Fibroblast of the aortic adventitia (primary cell): ENCODE measurements around the gene HS3ST3A1. TPM values are rescaled to one million over a fixed set of nuclear protein-coding genes. Genes with fewer than 3 reads are reported as not detected.

ENCODE experiments used
- DNase-seq: peaks from one replicate; pipeline ENCODE4 v3.0.0-alpha.2; 2010; ENCODE audit warnings: low read depth
- H3K4me3 ChIP-seq: 2 replicates; pipeline ENCODE4 v1.5.1; 2011; ENCODE audit warnings: low read depth, mild to moderate bottlenecking, control low read depth, low read length, moderate library complexity
- CTCF ChIP-seq: IDR thresholded peaks from 2 replicates; pipeline ENCODE4 v1.5.1; 2011; ENCODE audit warnings: mild to moderate bottlenecking, low read length, control low read depth, inconsistent platforms; ENCODE audit not compliant: insufficient read depth
- total RNA-seq: library from RNA; depleted of rRNA; stranded (reverse); fragments of >200 nt; gene quantifications from 2 replicates; pipeline ENCODE4 v1.2.3, GENCODE V29; 2012; ENCODE audit warnings: low replicate concordance

The HS3ST3A1 gene
- total RNA-seq, 1 donor, result 9.2 TPM

GRCh38 chr17:13626703-13627102 lies 25.0 kb upstream of the HS3ST3A1 start:
- no peak overlapping the region for H3K4me3 ChIP-seq
- peak; percentile 58 for DNase-seq
- TF ChIP-seq CTCF, result no peak

GRCh38 chr17:13619462-13619861 lies 17.7 kb upstream of the HS3ST3A1 start:
- DNase-seq, result no peak
- no peak for TF ChIP-seq CTCF
- H3K4me3 ChIP-seq, result no peak overlapping the region

GRCh38 chr17:13616031-13616430 lies 14.3 kb upstream of the HS3ST3A1 start:
- no peak overlapping the region for H3K4me3 ChIP-seq
- no peak for TF ChIP-seq CTCF
- DNase-seq, result no peak

- no peak overlapping the region for H3K4me3 ChIP-seq
- peak; percentile 12 for DNase-seq
- no peak for TF ChIP-seq CTCF
Measured at GRCh38 chr17:13609941-13610340, 8.2 kb upstream of the HS3ST3A1 start.

GRCh38 chr17:13601322-13601775 lies 380 bp downstream of the HS3ST3A1 start:
- DNase-seq, result no peak
- H3K4me3 ChIP-seq, result peak overlapping the region; percentile 87

GRCh38 chr17:13600475-13601321 lies 1.0 kb downstream of the HS3ST3A1 start:
- peak overlapping the region; percentile 87 for H3K4me3 ChIP-seq
- TF ChIP-seq CTCF, result no peak
- DNase-seq, result no peak

More at GRCh38 chr17:13601322-13601775, 380 bp downstream of the HS3ST3A1 start:
- no peak for TF ChIP-seq CTCF
